Adrenal gland (tissue), 12 donors: ENCODE measurements around the gene GDF9. TPM values are rescaled to one million over a fixed set of nuclear protein-coding genes. Genes with fewer than 3 reads are reported as not detected.

Source experiments
- DNase-seq, 7 donors: peaks; one replicate each; pipeline ENCODE4 v3.0.0-alpha.2; 2019 to 2020
- H3K27ac ChIP-seq, 5 donors: fragments of 200-600 bp; sonication (generic) in 4 of 5; 1 replicate in 3 of 5; 2 replicates in 2 of 5; pipeline versions ENCODE4 v1.5.1 to v1.8.0; 2016 to 2020; ENCODE audit warnings: mild to moderate bottlenecking in 1 of 5
- H3K27me3 ChIP-seq: fragments of 200-600 bp; 2 replicates; pipeline ENCODE4 v1.8.0; 2021
- H3K36me3 ChIP-seq, 2 donors: fragments of 200-600 bp; replicated peaks in 1 of 2; 1 replicate in 1 of 2; 2 replicates in 1 of 2; pipeline versions ENCODE4 v1.5.1 to v1.8.0; 2018 to 2022
- H3K4me1 ChIP-seq, 2 donors: fragments of 200-600 bp; replicated peaks in 1 of 2; 1 replicate in 1 of 2; 2 replicates in 1 of 2; pipeline versions ENCODE4 v1.5.1 to v1.8.0; 2018 to 2021
- H3K4me3 ChIP-seq, 4 donors: fragments of 200-600 bp; sonication (generic) in 3 of 4; one replicate each; pipeline ENCODE4 v1.5.1; 2016 to 2018
- H3K9me3 ChIP-seq, 3 donors: fragments of 200-600 bp; sonication (generic) in 1 of 3; replicated peaks in 1 of 3; 1 replicate in 2 of 3; 2 replicates in 1 of 3; pipeline versions ENCODE4 v1.5.1 to v1.8.0; 2016 to 2021
- POLR2A ChIP-seq, 2 donors: fragments of 450-650 bp; IDR thresholded peaks; one replicate each; pipeline ENCODE4 v1.6.1; 2017; ENCODE audit warnings: antibody characterized with exemption in 2 of 2, mild to moderate bottlenecking in 2 of 2, moderate library complexity in 1 of 2
- WGBS, 4 donors: extraction: QIAGEN DNeasy Blood & Tissue Kit in 2 of 4; methylation state at CpG; one replicate each; pipeline versions ENCODE4 v1.1.5 to v1.1.7; 2013 to 2017; 5-methylcytosine and 5-hydroxymethylcytosine counted together
- intact Hi-C, 2 donors: fragments of 100-400 bp; cut with DNase I; formaldehyde crosslinking; loops; one replicate each; pipeline versions ENCODE4 v1.14.1 to v1.15.0; 2022 to 2023
- polyA plus RNA-seq, 3 donors: library from polyadenylated mRNA; stranded (reverse); fragments of 200-250 nt in 2 of 3; fragments of 350-450 nt in 1 of 3; fragmentation: Illumina TruSeq in 1 of 3; extraction: RNeasy Lipid Tissue Mini Kit (QIAGEN cat#74804) in 1 of 3; gene quantifications; one replicate each; pipeline ENCODE4 v1.2.3, GENCODE V29; 2013 to 2014
- total RNA-seq, 9 donors: library from RNA; depleted of rRNA in 4 of 9; stranded (reverse); fragments of >200 nt in 4 of 9; fragments of 120-200 nt in 1 of 9; fragmentation: NEBNext Ultra II Directional in 1 of 9; extraction: Animal tissue kit (Norgen Biotek cat#: 25700) in 1 of 9; gene quantifications; one replicate each; pipeline versions ENCODE4 v1.1.0 to v1.2.4, GENCODE V29; 2013 to 2023
- TF ChIP-seq, protein P1 (sequence below), 6 experiments: fragments of 450-650 bp in 4 of 6; fragments of 200-600 bp in 2 of 6; sonication (generic) in 1 of 6; IDR thresholded peaks; 1 replicate in 5 of 6; 2 replicates in 1 of 6; pipeline versions ENCODE4 v1.5.1 to v1.8.0; 2016 to 2021; ENCODE audit warnings: antibody characterized with exemption in 6 of 6, mild to moderate bottlenecking in 2 of 6, moderate library complexity in 1 of 6
- donor health status: healthy with polysubstance abuse.
- donor health status: Bipolar disorder and iron deficiency.
- donor health status: DM: yes; HTN: yes; CAD: no.
- donor health status: DM: no; HTN: no; CAD: no.
- donor health status: DM: no; HTN: no; CAD: no.
- donor health status: DM: yes; HTN: yes; CAD: no.

The GDF9 gene
- total and polyA plus RNA-seq, 12 donors: 0.41 to 1.4 (median 0.83) TPM

DNA sequence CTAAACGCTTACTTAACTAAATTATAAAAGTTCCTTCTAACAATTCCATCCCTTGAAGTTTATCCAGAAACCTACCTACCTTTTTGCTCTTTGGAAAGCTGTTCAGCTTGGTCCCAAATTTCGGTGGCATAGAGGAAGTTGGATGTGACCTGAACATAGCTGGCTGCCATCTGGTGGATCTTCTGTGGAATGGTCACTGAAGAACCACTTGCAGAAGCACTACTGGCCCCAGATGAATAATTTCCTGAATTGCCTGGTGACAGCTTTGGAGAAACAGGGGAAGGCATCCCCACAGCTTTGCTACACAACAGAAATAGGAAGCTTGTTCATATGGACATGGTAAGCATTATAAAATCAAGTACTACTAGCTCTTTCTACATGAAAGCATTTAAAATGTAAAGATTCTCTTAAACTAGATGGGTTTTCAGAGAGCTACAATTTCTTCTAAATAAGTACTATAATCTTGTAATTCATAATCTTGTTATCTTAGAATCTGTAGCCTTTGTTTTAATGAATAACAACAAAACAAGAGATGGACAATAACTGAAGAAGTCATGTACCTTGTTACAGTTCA, 17.1 kb upstream of the GDF9 start:
- Histone ChIP-seq H3K4me1 (peaks cover 0 to 13% of the 10 kb centered on the region in 2 donors), H3K36me3 (peaks cover 0 to 90% of the 10 kb centered on the region in 2 donors), H3K9me3 (no peaks in the 10 kb centered on the region), H3K27me3 (no peaks in the 10 kb centered on the region), H3K4me3 (no peak overlapping the region), H3K27ac (peak overlapping the region in 1 of 5 donors; percentile 9)
- intact Hi-C loops: no loop called here
- WGBS, 4 donors: 24 to 33% (median 26%) methylated on average over 2 of the region's 2 CpGs
- peak; percentile 40 to 81 (median 69) for DNase-seq
- TF ChIP-seq, protein P1, sequence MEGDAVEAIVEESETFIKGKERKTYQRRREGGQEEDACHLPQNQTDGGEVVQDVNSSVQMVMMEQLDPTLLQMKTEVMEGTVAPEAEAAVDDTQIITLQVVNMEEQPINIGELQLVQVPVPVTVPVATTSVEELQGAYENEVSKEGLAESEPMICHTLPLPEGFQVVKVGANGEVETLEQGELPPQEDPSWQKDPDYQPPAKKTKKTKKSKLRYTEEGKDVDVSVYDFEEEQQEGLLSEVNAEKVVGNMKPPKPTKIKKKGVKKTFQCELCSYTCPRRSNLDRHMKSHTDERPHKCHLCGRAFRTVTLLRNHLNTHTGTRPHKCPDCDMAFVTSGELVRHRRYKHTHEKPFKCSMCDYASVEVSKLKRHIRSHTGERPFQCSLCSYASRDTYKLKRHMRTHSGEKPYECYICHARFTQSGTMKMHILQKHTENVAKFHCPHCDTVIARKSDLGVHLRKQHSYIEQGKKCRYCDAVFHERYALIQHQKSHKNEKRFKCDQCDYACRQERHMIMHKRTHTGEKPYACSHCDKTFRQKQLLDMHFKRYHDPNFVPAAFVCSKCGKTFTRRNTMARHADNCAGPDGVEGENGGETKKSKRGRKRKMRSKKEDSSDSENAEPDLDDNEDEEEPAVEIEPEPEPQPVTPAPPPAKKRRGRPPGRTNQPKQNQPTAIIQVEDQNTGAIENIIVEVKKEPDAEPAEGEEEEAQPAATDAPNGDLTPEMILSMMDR (IDR thresholded peaks at IDR 0.05): peak; percentile 36 to 72 (median 64)
- TF ChIP-seq POLR2A (IDR thresholded peaks at IDR 0.05): no peak

- Histone ChIP-seq H3K27ac (no peak overlapping the region), H3K27me3 (no peaks in the 10 kb centered on the region), H3K9me3 (no peaks in the 10 kb centered on the region), H3K36me3 (peaks cover 0 to 68% of the 10 kb centered on the region in 2 donors), H3K4me1 (no peaks in the 10 kb centered on the region), H3K4me3 (no peak overlapping the region)
- peak in 1 of 7 donors; percentile 33 for DNase-seq
- TF ChIP-seq, protein P1 (IDR thresholded peaks at IDR 0.05): no peak
- TF ChIP-seq POLR2A (IDR thresholded peaks at IDR 0.05): no peak
- 71 to 79% (median 72%) methylated on average over 3 of the region's 3 CpGs for WGBS, 4 donors
- intact Hi-C loops: no loop called here
Measured at GRCh38 chr5:132877938-132878337, 11.7 kb upstream of the GDF9 start.

- Histone ChIP-seq H3K4me1 (no peaks in the 10 kb centered on the region), H3K27me3 (no peaks in the 10 kb centered on the region), H3K4me3 (no peak overlapping the region), H3K9me3 (no peaks in the 10 kb centered on the region), H3K27ac (no peak overlapping the region), H3K36me3 (peaks cover 0 to 64% of the 10 kb centered on the region in 2 donors)
- 70 to 77% (median 75%) methylated on average over 2 of the region's 2 CpGs for WGBS, 4 donors
- intact Hi-C loops: no loop called here
- TF ChIP-seq, protein P1 (IDR thresholded peaks at IDR 0.05): no peak
- TF ChIP-seq POLR2A (IDR thresholded peaks at IDR 0.05): no peak
- DNase-seq: no peak
Measured at GRCh38 chr5:132877466-132877865, 11.2 kb upstream of the GDF9 start.

GRCh38 chr5:132876020-132876759, 9.9 kb upstream of the GDF9 start:
- Histone ChIP-seq H3K27me3 (no peaks in the 10 kb centered on the region), H3K9me3 (no peaks in the 10 kb centered on the region), H3K4me1 (no peaks in the 10 kb centered on the region), H3K4me3 (no peak overlapping the region), H3K27ac (no peak overlapping the region), H3K36me3 (peaks cover 0 to 58% of the 10 kb centered on the region in 2 donors)
- no peak for DNase-seq
- WGBS, 4 donors: 88 to 92% (median 91%) methylated on average over 1 of the region's 1 CpG
- intact Hi-C loops: no loop called here
- no peak for TF ChIP-seq POLR2A (IDR thresholded peaks at IDR 0.05)
- TF ChIP-seq, protein P1 (IDR thresholded peaks at IDR 0.05): no peak
